ENCODE data around the gene SYT11. TPM values are rescaled to one million over a fixed set of nuclear protein-coding genes. Genes with fewer than 3 reads are reported as not detected.

Gene SYT11
- total RNA-seq, 1 donor from 2014 or later, result 18.5 TPM

- Mint-ChIP-seq H3K27me3 (no peaks in the 10 kb centered on the region), H3K4me1 (peaks cover 41% of the 10 kb centered on the region), H3K36me3 (ENCODE audit: low read depth) (peaks cover 70% of the 10 kb centered on the region), H3K4me3 (peak overlapping the region; percentile 67), H3K27ac (peak overlapping the region; percentile 79), H3K9me3 (no peaks in the 10 kb centered on the region)
- intact Hi-C loops (cut with micrococcal nuclease), result no loop called here
- peak; percentile 67 for DNase-seq
Observed at GRCh38 chr1:155847823-155848529, 11.4 kb upstream of the SYT11 start.

GRCh38 chr1:155850345-155850744 is 9.0 kb upstream of the SYT11 start:
- peaks cover 30% of the 10 kb centered on the region for H3K4me1 Mint-ChIP-seq
- peaks cover 65% of the 10 kb centered on the region for H3K36me3 Mint-ChIP-seq (ENCODE audit: low read depth)
- no peak for DNase-seq
- no peaks in the 10 kb centered on the region for H3K27me3 Mint-ChIP-seq
- intact Hi-C loops (cut with micrococcal nuclease), result no loop called here
- no peaks in the 10 kb centered on the region for H3K9me3 Mint-ChIP-seq
- H3K27ac Mint-ChIP-seq, result peak overlapping the region; percentile 1
- H3K4me3 Mint-ChIP-seq, result peak overlapping the region; percentile 12

- Mint-ChIP-seq H3K4me3 (peak overlapping the region; percentile 99), H3K27ac (peak overlapping the region; percentile 96), H3K36me3 (ENCODE audit: low read depth) (peaks cover 36% of the 10 kb centered on the region), H3K9me3 (no peaks in the 10 kb centered on the region), H3K27me3 (no peaks in the 10 kb centered on the region), H3K4me1 (peaks cover 43% of the 10 kb centered on the region)
- no peak for DNase-seq
- intact Hi-C loops (cut with micrococcal nuclease), result loop anchor here (5.0 kb wide), 2 partner anchors 121 to 169 kb away; partner anchors contain the start of genes ARHGEF2, DAP3 and YY1AP1
Observed at GRCh38 chr1:155856257-155856974, 3.0 kb upstream of the SYT11 start.

GRCh38 chr1:155856975-155857930 is 2.1 kb upstream of the SYT11 start, which contains the start of gene GON4L:
Gene GON4L, minus strand, starts transcription at chr1:155857214. Its CDS starts 3,434 bp downstream, at chr1:155853780.
- intact Hi-C loops (cut with micrococcal nuclease), result loop anchor here (1.0 to 5.0 kb wide), 3 partner anchors 54 to 170 kb away; partner anchors contain the start of genes ARHGEF2, DAP3, RIT1 and YY1AP1
- no peaks in the 10 kb centered on the region for H3K27me3 Mint-ChIP-seq
- peaks cover 40% of the 10 kb centered on the region for H3K4me1 Mint-ChIP-seq
- peak within 1 kb of the TSS; percentile 96 for H3K27ac Mint-ChIP-seq
- H3K9me3 Mint-ChIP-seq, result no peaks in the 10 kb centered on the region
- peak within 1 kb of the TSS; percentile 99 for H3K4me3 Mint-ChIP-seq
- H3K36me3 Mint-ChIP-seq (ENCODE audit: low read depth), result peaks cover 31% of the 10 kb centered on the region
- peak; percentile 97 for DNase-seq

GRCh38 chr1:155858800-155859233 is 550 bp upstream of the SYT11 start:
- H3K27ac Mint-ChIP-seq, result peak overlapping the region; percentile 95

GRCh38 chr1:155859881-155860871 is 809 bp downstream of the SYT11 start:
- Mint-ChIP-seq H3K36me3 (ENCODE audit: low read depth) (peaks cover 15% of the 10 kb centered on the region), H3K27ac (peak overlapping the region; percentile 95), H3K9me3 (no peaks in the 10 kb centered on the region), H3K4me1 (peaks cover 36% of the 10 kb centered on the region), H3K4me3 (peak overlapping the region; percentile 90), H3K27me3 (no peaks in the 10 kb centered on the region)
- DNase-seq, result peak; percentile 90
- intact Hi-C loops (cut with micrococcal nuclease), result loop anchor here (1.0 to 5.0 kb wide), 6 partner anchors 74 to 598 kb away; partner anchors contain the start of genes ARHGEF2, DAP3, KHDC4 and LAMTOR2

More at GRCh38 chr1:155858800-155859233, 550 bp upstream of the SYT11 start:
- H3K4me1 Mint-ChIP-seq, result peaks cover 36% of the 10 kb centered on the region
- no peaks in the 10 kb centered on the region for H3K9me3 Mint-ChIP-seq
- intact Hi-C loops (cut with micrococcal nuclease), result loop anchor here (1.0 to 5.0 kb wide), 6 partner anchors 75 to 597 kb away; partner anchors contain the start of genes ARHGEF2, DAP3, KHDC4 and LAMTOR2
- H3K36me3 Mint-ChIP-seq (ENCODE audit: low read depth), result peaks cover 21% of the 10 kb centered on the region
- DNase-seq, result no peak
- H3K27me3 Mint-ChIP-seq, result no peaks in the 10 kb centered on the region
- H3K4me3 Mint-ChIP-seq, result peak overlapping the region; percentile 90

GRCh38 chr1:155860970-155861510 is 1.7 kb downstream of the SYT11 start:
- intact Hi-C loops (cut with micrococcal nuclease), result no loop called here
- H3K27me3 Mint-ChIP-seq, result no peaks in the 10 kb centered on the region

GRCh38 chr1:155861896-155862295 is 2.5 kb downstream of the SYT11 start:
- H3K4me3 Mint-ChIP-seq, result no peak overlapping the region
- no peaks in the 10 kb centered on the region for H3K27me3 Mint-ChIP-seq
- DNase-seq, result no peak
- H3K36me3 Mint-ChIP-seq (ENCODE audit: low read depth), result peaks cover 8% of the 10 kb centered on the region
- no peak overlapping the region for H3K27ac Mint-ChIP-seq
- H3K4me1 Mint-ChIP-seq, result peaks cover 33% of the 10 kb centered on the region
- intact Hi-C loops (cut with micrococcal nuclease), result no loop called here
- no peaks in the 10 kb centered on the region for H3K9me3 Mint-ChIP-seq

More at GRCh38 chr1:155860970-155861510, 1.7 kb downstream of the SYT11 start:
- peaks cover 11% of the 10 kb centered on the region for H3K36me3 Mint-ChIP-seq (ENCODE audit: low read depth)
- H3K4me3 Mint-ChIP-seq, result peak overlapping the region; percentile 90
- H3K4me1 Mint-ChIP-seq, result peaks cover 35% of the 10 kb centered on the region
- no peak for DNase-seq
- no peaks in the 10 kb centered on the region for H3K9me3 Mint-ChIP-seq
- H3K27ac Mint-ChIP-seq, result peak overlapping the region; percentile 95

GRCh38 chr1:155864393-155864792 is 5.0 kb downstream of the SYT11 start:
- intact Hi-C loops (cut with micrococcal nuclease), result no loop called here

GRCh38 chr1:155867766-155868165 is 8.4 kb downstream of the SYT11 start:
- no peak for DNase-seq
- Mint-ChIP-seq H3K9me3 (no peaks in the 10 kb centered on the region), H3K27me3 (no peaks in the 10 kb centered on the region), H3K4me3 (no peak overlapping the region), H3K4me1 (peaks cover 5% of the 10 kb centered on the region), H3K27ac (no peak overlapping the region), H3K36me3 (ENCODE audit: low read depth) (peaks cover 13% of the 10 kb centered on the region)
- intact Hi-C loops (cut with micrococcal nuclease), result no loop called here

More at GRCh38 chr1:155864393-155864792, 5.0 kb downstream of the SYT11 start:
- Mint-ChIP-seq H3K27ac (no peak overlapping the region), H3K4me3 (no peak overlapping the region), H3K9me3 (no peaks in the 10 kb centered on the region), H3K36me3 (ENCODE audit: low read depth) (peaks cover 15% of the 10 kb centered on the region), H3K4me1 (peaks cover 24% of the 10 kb centered on the region), H3K27me3 (no peaks in the 10 kb centered on the region)
- no peak for DNase-seq

GRCh38 chr1:155871390-155871789 is 12.0 kb downstream of the SYT11 start:
- intact Hi-C loops (cut with micrococcal nuclease), result no loop called here
- Mint-ChIP-seq H3K36me3 (ENCODE audit: low read depth) (peaks cover 15% of the 10 kb centered on the region), H3K4me3 (no peak overlapping the region), H3K4me1 (peaks cover 5% of the 10 kb centered on the region), H3K9me3 (no peaks in the 10 kb centered on the region), H3K27me3 (no peaks in the 10 kb centered on the region), H3K27ac (no peak overlapping the region)
- DNase-seq, result no peak

GRCh38 chr1:155872527-155872926 is 13.2 kb downstream of the SYT11 start:
- no peaks in the 10 kb centered on the region for H3K27me3 Mint-ChIP-seq

More at GRCh38 chr1:155872527-155872926, 13.2 kb downstream of the SYT11 start:
- Mint-ChIP-seq H3K27ac (no peak overlapping the region), H3K36me3 (ENCODE audit: low read depth) (peaks cover 15% of the 10 kb centered on the region), H3K4me1 (peaks cover 3% of the 10 kb centered on the region), H3K4me3 (no peak overlapping the region), H3K9me3 (no peaks in the 10 kb centered on the region)
- DNase-seq, result no peak
- intact Hi-C loops (cut with micrococcal nuclease), result no loop called here
